Trophoblast cell (in vitro differentiated cells and primary cell): ENCODE data around the gene ITGA3.
A peak's percentile ranks its signal among the peaks of the same experiment; 100 is the strongest.

Experiments used
- DNase-seq, 2 donors: peaks; one replicate each; pipeline ENCODE4 v3.0.0-alpha.2; 2016
- H2AFZ ChIP-seq: 2 replicates; pipeline ENCODE4 v1.6.1; 2013; ENCODE audit warnings: low read length, moderate library complexity, mild to moderate bottlenecking; ENCODE audit not compliant: insufficient read depth, poor library complexity
- H2AK5ac ChIP-seq: 2 replicates; pipeline ENCODE4 v1.6.1; 2013; ENCODE audit warnings: mild to moderate bottlenecking, low read length
- H2BK120ac ChIP-seq: 2 replicates; pipeline ENCODE4 v1.6.1; 2013; ENCODE audit warnings: low read length, mild to moderate bottlenecking, moderate library complexity; ENCODE audit not compliant: insufficient read depth, poor library complexity
- H2BK12ac ChIP-seq: 2 replicates; pipeline ENCODE4 v1.6.1; 2013; ENCODE audit warnings: mild to moderate bottlenecking, low read length, moderate library complexity
- H2BK5ac ChIP-seq: 2 replicates; pipeline ENCODE4 v1.6.1; 2013; ENCODE audit warnings: low read length, low read depth, moderate library complexity, mild to moderate bottlenecking; ENCODE audit not compliant: poor library complexity
- H3K14ac ChIP-seq: 2 replicates; pipeline ENCODE4 v1.6.1; 2013; ENCODE audit warnings: mild to moderate bottlenecking, low read length
- H3K18ac ChIP-seq: 2 replicates; pipeline ENCODE4 v1.6.1; 2013; ENCODE audit warnings: mild to moderate bottlenecking, low read length
- H3K23ac ChIP-seq: 2 replicates; pipeline ENCODE4 v1.6.1; 2013; ENCODE audit warnings: low read length
- H3K27ac ChIP-seq: 2 replicates; pipeline ENCODE4 v1.5.1; 2013; ENCODE audit warnings: low read depth, mild to moderate bottlenecking, inconsistent platforms, low read length, moderate library complexity
- H3K27me3 ChIP-seq: 2 replicates; pipeline ENCODE4 v1.6.1; 2013; ENCODE audit warnings: inconsistent platforms, mild to moderate bottlenecking, low read length, moderate library complexity; ENCODE audit not compliant: insufficient read depth
- H3K36me3 ChIP-seq, 2 experiments: 1 replicate in 1 of 2; 2 replicates in 1 of 2; pipeline ENCODE4 v1.6.1; 2013; ENCODE audit warnings: low read length in 2 of 2, mild to moderate bottlenecking in 2 of 2, moderate library complexity in 1 of 2; ENCODE audit not compliant: insufficient read depth in 2 of 2, control insufficient read depth in 1 of 2
- H3K4ac ChIP-seq: 2 replicates; pipeline ENCODE4 v1.6.1; 2013; ENCODE audit warnings: low read depth, mild to moderate bottlenecking, low read length, moderate library complexity
- H3K4me1 ChIP-seq, 2 experiments: 1 replicate in 1 of 2; 2 replicates in 1 of 2; pipeline ENCODE4 v1.6.1; 2013; ENCODE audit warnings: low read length in 2 of 2, mild to moderate bottlenecking in 2 of 2, moderate library complexity in 1 of 2; ENCODE audit not compliant: insufficient read depth in 2 of 2, control insufficient read depth in 1 of 2
- H3K4me2 ChIP-seq: 2 replicates; pipeline ENCODE4 v1.6.1; 2013; ENCODE audit warnings: inconsistent platforms, mild to moderate bottlenecking, low read length, moderate library complexity
- H3K4me3 ChIP-seq: 2 replicates; pipeline ENCODE4 v1.5.1; 2013; ENCODE audit warnings: mild to moderate bottlenecking, low read depth, low read length, inconsistent platforms
- H3K79me1 ChIP-seq: one replicate; pipeline ENCODE4 v1.6.1; 2013; ENCODE audit warnings: low read length
- H3K79me2 ChIP-seq: 2 replicates; pipeline ENCODE4 v1.6.1; 2013; ENCODE audit warnings: low read length, mild to moderate bottlenecking; ENCODE audit not compliant: control insufficient read depth, insufficient read depth, poor library complexity
- H3K9ac ChIP-seq: 2 replicates; pipeline ENCODE4 v1.6.1; 2013; ENCODE audit warnings: mild to moderate bottlenecking, low read length
- H3K9me3 ChIP-seq: 2 replicates; pipeline ENCODE4 v1.6.1; 2013; ENCODE audit warnings: low read depth, mild to moderate bottlenecking, control low read depth, inconsistent platforms, low read length; ENCODE audit not compliant: insufficient read depth
- H4K12ac ChIP-seq: 2 replicates; pipeline ENCODE4 v1.6.1; 2013; ENCODE audit warnings: low read depth, mild to moderate bottlenecking, low read length, moderate library complexity
- H4K8ac ChIP-seq: 2 replicates; pipeline ENCODE4 v1.6.1; 2013; ENCODE audit warnings: low read depth, mild to moderate bottlenecking, low read length, moderate library complexity
- H4K91ac ChIP-seq: one replicate; pipeline ENCODE4 v1.6.1; 2013; ENCODE audit warnings: low read depth, mild to moderate bottlenecking, low read length, moderate library complexity
- WGBS: extraction: QIAGEN DNeasy Blood & Tissue Kit; methylation state at CpG from one replicate; pipeline ENCODE4 v1.1.7; 2013; ENCODE audit warnings: missing lambda C conversion rate; ENCODE audit not compliant: insufficient read length, insufficient coverage; ENCODE audit errors: extremely low coverage; 5-methylcytosine and 5-hydroxymethylcytosine counted together

The ITGA3 gene

DNA sequence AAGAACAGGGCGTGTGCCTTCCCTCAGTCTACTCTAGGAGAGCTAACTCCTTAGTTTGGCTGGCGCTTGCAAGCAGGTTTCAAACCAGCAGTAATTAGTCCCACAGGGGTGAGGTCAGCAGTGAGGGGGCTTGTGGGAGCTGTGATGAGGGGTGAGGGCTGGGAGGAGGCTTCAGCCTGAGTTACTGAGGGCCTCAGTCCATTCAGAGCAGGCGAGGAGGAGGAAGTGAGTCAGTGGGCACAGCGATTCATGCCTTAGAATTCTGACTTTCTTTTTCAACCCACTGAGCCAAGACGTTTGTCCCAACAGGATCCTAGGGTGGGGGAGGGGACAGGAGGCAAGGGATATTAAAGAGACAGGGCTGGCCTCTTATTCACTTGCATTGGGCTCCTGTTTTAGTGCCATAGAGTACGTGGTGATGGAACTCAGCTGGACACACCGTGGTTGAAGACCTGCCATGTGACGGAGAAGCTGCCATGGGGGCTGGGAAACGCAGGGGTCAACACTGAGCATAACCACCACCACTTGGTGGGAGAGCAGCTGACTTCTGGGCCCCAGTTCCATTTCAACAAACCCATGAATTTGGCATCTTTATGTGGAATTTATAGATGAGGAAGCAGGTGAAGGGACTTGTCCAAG, 8.3 kb upstream of the ITGA3 start:
- H3K14ac ChIP-seq, result peak overlapping the region; percentile 66
- no peak overlapping the region for H3K4me2 ChIP-seq
- peaks cover 22% of the 10 kb centered on the region for H3K79me1 ChIP-seq
- H3K27me3 ChIP-seq, result no peaks in the 10 kb centered on the region
- no peak overlapping the region for H2BK120ac ChIP-seq
- no CpG with 5 or more reads among the region's 9 CpGs for WGBS
- H4K12ac ChIP-seq, result no peak overlapping the region
- no peak overlapping the region for H3K23ac ChIP-seq
- peaks cover 4% of the 10 kb centered on the region for H3K79me2 ChIP-seq
- no peak overlapping the region for H3K4ac ChIP-seq
- peak overlapping the region; percentile 47 for H2AK5ac ChIP-seq
- peak overlapping the region; percentile 42 for H2AFZ ChIP-seq
- peak overlapping the region; percentile 63 for H2BK12ac ChIP-seq
- no peak overlapping the region for H3K18ac ChIP-seq
- H3K36me3 ChIP-seq, result no peaks in the 10 kb centered on the region
- H2BK5ac ChIP-seq, result peak overlapping the region; percentile 23
- no peak overlapping the region for H3K27ac ChIP-seq
- no peaks in the 10 kb centered on the region for H3K9me3 ChIP-seq
- H3K4me3 ChIP-seq, result no peak overlapping the region
- peak overlapping the region; percentile 39 for H4K91ac ChIP-seq
- no peak for DNase-seq
- no peak overlapping the region for H4K8ac ChIP-seq
- peaks cover 39 to 44% of the 10 kb centered on the region in 2 experiments for H3K4me1 ChIP-seq
- H3K9ac ChIP-seq, result no peak overlapping the region

DNA sequence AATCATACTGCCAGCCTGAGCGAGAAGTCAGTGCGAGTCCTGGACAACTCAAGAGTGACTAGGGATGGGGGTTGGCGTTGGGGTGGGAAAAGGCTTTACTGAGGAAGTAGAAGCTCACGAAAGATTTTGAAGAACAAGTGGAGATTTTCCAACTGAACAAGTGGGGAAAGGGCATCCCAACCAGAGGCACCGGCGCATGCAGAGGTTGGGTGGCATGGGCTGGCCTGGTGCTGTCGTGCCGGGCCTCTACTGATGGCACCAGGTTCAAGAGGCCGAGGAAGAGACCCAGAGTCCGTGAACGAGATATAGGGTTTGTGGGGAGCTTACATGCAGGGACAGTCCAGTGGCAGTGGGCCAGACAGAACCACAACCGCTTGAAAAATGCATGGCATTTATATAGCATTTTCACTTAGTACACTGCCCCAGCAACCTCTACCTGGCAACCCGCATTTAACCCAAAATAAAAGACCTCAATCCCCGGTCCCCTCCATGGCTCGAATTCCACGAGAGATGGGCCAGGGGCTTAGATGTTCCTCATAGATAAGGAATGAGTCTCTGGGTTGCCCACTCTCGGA, 7.7 kb upstream of the ITGA3 start:
- no peak overlapping the region for H3K4ac ChIP-seq
- H2BK12ac ChIP-seq, result peak overlapping the region; percentile 50
- H3K27ac ChIP-seq, result no peak overlapping the region
- no peaks in the 10 kb centered on the region for H3K36me3 ChIP-seq
- H3K14ac ChIP-seq, result no peak overlapping the region
- H3K4me2 ChIP-seq, result no peak overlapping the region
- no CpG with 5 or more reads among the region's 17 CpGs for WGBS
- no peak overlapping the region for H3K18ac ChIP-seq
- no peaks in the 10 kb centered on the region for H3K9me3 ChIP-seq
- no peak overlapping the region for H3K23ac ChIP-seq
- no peak overlapping the region for H2BK5ac ChIP-seq
- no peak overlapping the region for H4K8ac ChIP-seq
- H3K27me3 ChIP-seq, result no peaks in the 10 kb centered on the region
- peaks cover 4% of the 10 kb centered on the region for H3K79me2 ChIP-seq
- H3K4me1 ChIP-seq, result peaks cover 46 to 51% of the 10 kb centered on the region in 2 experiments
- no peak overlapping the region for H2AFZ ChIP-seq
- no peak overlapping the region for H3K4me3 ChIP-seq
- no peak overlapping the region for H2BK120ac ChIP-seq
- H2AK5ac ChIP-seq, result no peak overlapping the region
- DNase-seq, result no peak
- no peak overlapping the region for H4K12ac ChIP-seq
- H4K91ac ChIP-seq, result peak overlapping the region; percentile 39
- peaks cover 27% of the 10 kb centered on the region for H3K79me1 ChIP-seq
- no peak overlapping the region for H3K9ac ChIP-seq

DNA sequence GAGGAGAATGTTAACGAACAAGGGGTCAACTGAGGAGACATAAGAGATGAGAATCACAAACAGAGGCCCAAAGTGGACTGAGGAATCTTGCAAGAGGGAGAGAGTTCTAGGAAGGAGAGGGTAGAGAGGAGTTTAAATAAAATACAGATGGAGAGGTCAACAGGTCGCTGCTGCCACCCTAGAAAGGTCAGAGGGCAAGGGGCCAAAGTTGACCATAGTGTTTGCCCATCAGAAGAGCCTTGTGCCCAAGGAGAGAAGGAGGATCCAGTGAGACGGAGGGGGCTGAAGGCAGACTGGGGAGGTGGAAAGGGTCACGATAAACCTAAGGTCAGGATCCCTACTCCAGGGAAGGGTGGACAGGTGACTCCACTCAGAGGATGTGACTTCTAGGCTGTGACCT, 6.9 kb upstream of the ITGA3 start:
- DNase-seq, result no peak
- Histone ChIP-seq H3K79me2 (peaks cover 4% of the 10 kb centered on the region), H2BK120ac (no peak overlapping the region), H2BK5ac (no peak overlapping the region), H3K18ac (no peak overlapping the region), H4K8ac (no peak overlapping the region), H4K12ac (no peak overlapping the region), H3K9me3 (no peaks in the 10 kb centered on the region), H3K79me1 (peaks cover 30% of the 10 kb centered on the region), H3K27me3 (no peaks in the 10 kb centered on the region), H3K9ac (no peak overlapping the region), H2AK5ac (peak overlapping the region; percentile 81), H4K91ac (peak overlapping the region; percentile 19), H3K36me3 (no peaks in the 10 kb centered on the region), H3K27ac (no peak overlapping the region), H3K4me2 (no peak overlapping the region), H3K23ac (no peak overlapping the region), H3K14ac (no peak overlapping the region), H3K4me1 (peaks cover 46 to 52% of the 10 kb centered on the region in 2 experiments), H3K4ac (no peak overlapping the region), H3K4me3 (no peak overlapping the region), H2AFZ (no peak overlapping the region), H2BK12ac (peak overlapping the region; percentile 63)
- no CpG with 5 or more reads among the region's 4 CpGs for WGBS

DNA sequence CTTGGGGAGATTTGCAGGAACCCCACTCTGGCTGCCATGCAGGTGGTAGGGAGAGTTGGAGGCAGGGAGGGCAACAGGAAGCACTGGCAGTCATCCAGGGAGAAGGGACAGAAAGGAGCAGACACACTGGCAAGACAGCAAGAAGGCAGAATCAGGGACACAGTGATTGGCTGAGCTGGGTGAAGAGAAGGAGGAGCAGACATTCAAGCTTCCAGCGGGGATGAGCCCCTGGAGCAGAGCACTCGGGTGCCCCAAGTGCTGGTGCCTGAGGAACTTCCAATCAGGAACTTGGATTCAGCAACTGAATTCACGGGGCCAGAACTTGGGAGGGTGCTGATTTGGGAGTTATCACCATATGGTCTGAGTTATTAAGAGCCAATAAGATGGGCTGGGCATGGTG, 6.3 kb upstream of the ITGA3 start:
- peaks cover 30% of the 10 kb centered on the region for H3K79me1 ChIP-seq
- no peak overlapping the region for H4K12ac ChIP-seq
- no peak overlapping the region for H3K9ac ChIP-seq
- WGBS, result no CpG with 5 or more reads among the region's 3 CpGs
- H3K27ac ChIP-seq, result no peak overlapping the region
- no peak overlapping the region for H2BK120ac ChIP-seq
- H3K14ac ChIP-seq, result no peak overlapping the region
- peak overlapping the region; percentile 55 for H2AK5ac ChIP-seq
- peak overlapping the region; percentile 55 for H2BK12ac ChIP-seq
- no peaks in the 10 kb centered on the region for H3K36me3 ChIP-seq
- DNase-seq, result no peak
- no peak overlapping the region for H3K4me3 ChIP-seq
- H2AFZ ChIP-seq, result no peak overlapping the region
- H3K23ac ChIP-seq, result no peak overlapping the region
- H3K18ac ChIP-seq, result no peak overlapping the region
- no peaks in the 10 kb centered on the region for H3K9me3 ChIP-seq
- H3K4me1 ChIP-seq, result peaks cover 46 to 52% of the 10 kb centered on the region in 2 experiments
- H3K4me2 ChIP-seq, result no peak overlapping the region
- H2BK5ac ChIP-seq, result no peak overlapping the region
- H3K4ac ChIP-seq, result no peak overlapping the region
- no peaks in the 10 kb centered on the region for H3K27me3 ChIP-seq
- H4K91ac ChIP-seq, result peak overlapping the region; percentile 15
- no peak overlapping the region for H4K8ac ChIP-seq
- peaks cover 4% of the 10 kb centered on the region for H3K79me2 ChIP-seq
